Measurements from ENCODE around the gene NOL6.

- no peak for TF ChIP-seq CTCF (IDR thresholded peaks at IDR 0.05)
- TF ChIP-seq JUN (IDR thresholded peaks at IDR 0.05), result no peak
- TF ChIP-seq, protein P1, sequence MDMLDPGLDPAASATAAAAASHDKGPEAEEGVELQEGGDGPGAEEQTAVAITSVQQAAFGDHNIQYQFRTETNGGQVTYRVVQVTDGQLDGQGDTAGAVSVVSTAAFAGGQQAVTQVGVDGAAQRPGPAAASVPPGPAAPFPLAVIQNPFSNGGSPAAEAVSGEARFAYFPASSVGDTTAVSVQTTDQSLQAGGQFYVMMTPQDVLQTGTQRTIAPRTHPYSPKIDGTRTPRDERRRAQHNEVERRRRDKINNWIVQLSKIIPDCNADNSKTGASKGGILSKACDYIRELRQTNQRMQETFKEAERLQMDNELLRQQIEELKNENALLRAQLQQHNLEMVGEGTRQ (IDR thresholded peaks at IDR 0.05), result no peak
These were observed 46.9 kb downstream of the NOL6 start for GRCh38 chr9:33426843-33427293.
